Hepatocyte (in vitro differentiated cells): ENCODE measurements around the gene ZFR2. TPM values are rescaled to one million over a fixed set of nuclear protein-coding genes. Genes with fewer than 3 reads are reported as not detected.

ENCODE experiments used
- DNase-seq: peaks from one replicate; pipeline ENCODE4 v3.0.0-alpha.2; 2016; ENCODE audit warnings: low spot score
- H2AFZ ChIP-seq: fragments of 200-600 bp; sonication (generic); 2 replicates; pipeline ENCODE4 v1.6.0; 2016; ENCODE audit warnings: antibody characterized with exemption, mild to moderate bottlenecking
- H3K27ac ChIP-seq: fragments of 200-600 bp; sonication (generic); 2 replicates; pipeline ENCODE4 v1.5.1; 2016; ENCODE audit warnings: mild to moderate bottlenecking
- H3K27me3 ChIP-seq: fragments of 200-600 bp; sonication (generic); 2 replicates; pipeline ENCODE4 v1.6.1; 2016
- H3K36me3 ChIP-seq: fragments of 200-600 bp; sonication (generic); replicated peaks from 2 replicates; pipeline ENCODE4 v1.5.1; 2016; ENCODE audit warnings: low read depth; ENCODE audit not compliant: insufficient read depth
- H3K4me1 ChIP-seq: fragments of 200-600 bp; sonication (generic); 2 replicates; pipeline ENCODE4 v1.5.1; 2016; ENCODE audit warnings: mild to moderate bottlenecking, moderate library complexity; ENCODE audit not compliant: insufficient read depth
- H3K4me2 ChIP-seq: fragments of 200-600 bp; sonication (generic); 2 replicates; pipeline ENCODE4 v1.6.0; 2016
- H3K4me3 ChIP-seq: fragments of 200-600 bp; sonication (generic); 2 replicates; pipeline ENCODE4 v1.5.1; 2016; ENCODE audit warnings: mild to moderate bottlenecking
- H3K79me2 ChIP-seq: fragments of 200-600 bp; sonication (generic); 2 replicates; pipeline ENCODE4 v1.6.0; 2017; ENCODE audit warnings: mild to moderate bottlenecking
- H3K9me2 ChIP-seq: fragments of 200-600 bp; sonication (generic); replicated peaks from 2 replicates; pipeline ENCODE4 v1.6.0; 2017; ENCODE audit warnings: mild to moderate bottlenecking; ENCODE audit not compliant: insufficient read depth
- H3K9me3 ChIP-seq: fragments of 200-600 bp; sonication (generic); 2 replicates; pipeline ENCODE4 v1.5.1; 2016; ENCODE audit warnings: low read depth, mild to moderate bottlenecking
- H4K20me1 ChIP-seq: fragments of 200-600 bp; sonication (generic); 2 replicates; pipeline ENCODE4 v1.6.0; 2016; ENCODE audit warnings: mild to moderate bottlenecking; ENCODE audit not compliant: insufficient read depth, poor library complexity, severe bottlenecking
- CTCF ChIP-seq: fragments of 200-600 bp; sonication (generic); IDR thresholded peaks from 2 replicates; pipeline ENCODE4 v1.5.1; 2016; ENCODE audit warnings: antibody characterized with exemption, mild to moderate bottlenecking; ENCODE audit not compliant: poor library complexity
- EZH2 ChIP-seq: fragments of 200-600 bp; sonication (generic); IDR thresholded peaks from 2 replicates; pipeline ENCODE4 v1.6.1; 2016; ENCODE audit warnings: antibody characterized with exemption, mild to moderate bottlenecking, borderline replicate concordance
- EZH2phosphoT487 ChIP-seq: fragments of 200-600 bp; sonication (generic); IDR thresholded peaks from one replicate; pipeline ENCODE4 v1.6.1; 2018; ENCODE audit warnings: antibody characterized with exemption, mild to moderate bottlenecking, low read depth, moderate library complexity; ENCODE audit not compliant: unreplicated experiment, severe bottlenecking
- WGBS: methylation state at CpG from one replicate; pipeline ENCODE4 v1.1.6; 2016; ENCODE audit warnings: low lambda C conversion rate; ENCODE audit errors: missing lambda C conversion rate; 5-methylcytosine and 5-hydroxymethylcytosine counted together
- polyA plus RNA-seq: library from polyadenylated mRNA; unstranded; fragments of >200 nt; fragmentation: Nextera tagmentation; extraction: Ambion mirVana; gene quantifications from 2 replicates; pipeline ENCODE4 v1.2.1, GENCODE V29; 2016
- total RNA-seq: library from RNA; depleted of rRNA; stranded (reverse); fragments of >200 nt; gene quantifications from 2 replicates; pipeline ENCODE4 v1.2.3, GENCODE V29; 2014

Gene ZFR2
- total and polyA plus RNA-seq, 2 experiments from 2014 or later = 0.97 to 1.7 TPM

GRCh38 chr19:3790941-3791340, 77.9 kb downstream of the ZFR2 start:
- H3K4me3 ChIP-seq = no peak overlapping the region
- H3K79me2 ChIP-seq = no peaks in the 10 kb centered on the region
- peaks cover 10% of the 10 kb centered on the region for H3K27me3 ChIP-seq
- H3K36me3 ChIP-seq = no peaks in the 10 kb centered on the region
- no peaks in the 10 kb centered on the region for H3K9me3 ChIP-seq
- no peak for DNase-seq
- no peak overlapping the region for H2AFZ ChIP-seq
- H4K20me1 ChIP-seq = no peaks in the 10 kb centered on the region
- no peak overlapping the region for H3K27ac ChIP-seq
- TF ChIP-seq EZH2phosphoT487 = no peak
- no peak for TF ChIP-seq CTCF
- no peak for TF ChIP-seq EZH2
- H3K9me2 ChIP-seq = no peaks in the 10 kb centered on the region
- no peak overlapping the region for H3K4me2 ChIP-seq
- 73% methylated on average over 7 of the region's 7 CpGs for WGBS
- H3K4me1 ChIP-seq = no peaks in the 10 kb centered on the region

- Histone ChIP-seq H3K27ac (no peak overlapping the region), H3K79me2 (no peaks in the 10 kb centered on the region), H3K4me3 (no peak overlapping the region), H3K27me3 (peaks cover 16% of the 10 kb centered on the region), H4K20me1 (no peaks in the 10 kb centered on the region), H3K4me2 (no peak overlapping the region), H3K9me3 (no peaks in the 10 kb centered on the region), H2AFZ (no peak overlapping the region), H3K9me2 (no peaks in the 10 kb centered on the region), H3K36me3 (no peaks in the 10 kb centered on the region), H3K4me1 (no peaks in the 10 kb centered on the region)
- WGBS = 77% methylated on average over 6 of the region's 6 CpGs
- no peak for DNase-seq
- TF ChIP-seq EZH2 = no peak
- no peak for TF ChIP-seq EZH2phosphoT487
- TF ChIP-seq CTCF = no peak
These were observed 78.6 kb downstream of the ZFR2 start for GRCh38 chr19:3790209-3790734.

GRCh38 chr19:3788996-3789778, 79.7 kb downstream of the ZFR2 start:
- no peak for DNase-seq
- TF ChIP-seq EZH2 (no peak), EZH2phosphoT487 (no peak), CTCF (no peak)
- Histone ChIP-seq H2AFZ (no peak overlapping the region), H3K36me3 (no peaks in the 10 kb centered on the region), H3K27me3 (peaks cover 27% of the 10 kb centered on the region), H3K4me1 (no peaks in the 10 kb centered on the region), H3K9me3 (no peaks in the 10 kb centered on the region), H3K4me2 (no peak overlapping the region), H3K4me3 (no peak overlapping the region), H4K20me1 (no peaks in the 10 kb centered on the region), H3K9me2 (no peaks in the 10 kb centered on the region), H3K79me2 (no peaks in the 10 kb centered on the region), H3K27ac (no peak overlapping the region)
- WGBS = 69% methylated on average over 16 of the region's 16 CpGs
